Muscle of back (tissue), 11 donors: ENCODE measurements around the gene NBEA. TPM values are rescaled to one million over a fixed set of nuclear protein-coding genes. Genes with fewer than 3 reads are reported as not detected.

Source experiments
- DNase-seq, 3 donors: peaks; one replicate each; pipeline versions ENCODE4 v3.0.0 to v3.0.0-alpha.2; 2013
- polyA plus RNA-seq, 10 donors: library from polyadenylated mRNA; unstranded; fragments of 120-200 nt; gene quantifications; one replicate each; pipeline ENCODE4 v1.2.1, GENCODE V29; 2013; ENCODE audit not compliant: insufficient read length in 10 of 10

Gene NBEA
- polyA plus RNA-seq, 10 donors: 13.3 to 18.4 (median 14.5) TPM

GRCh38 chr13:35473802-35474201 lies 531.7 kb downstream of the NBEA start:
- no peak for DNase-seq

- peak in 1 of 3 donors; percentile 64 for DNase-seq
These were observed 532.6 kb downstream of the NBEA start for GRCh38 chr13:35474496-35475211.

GRCh38 chr13:35475212-35475959 lies 533.3 kb downstream of the NBEA start:
- peak; percentile 46 to 87 (median 66) for DNase-seq

- DNase-seq: peak; percentile 50 to 94 (median 79)
These were observed 534.2 kb downstream of the NBEA start, which contains the start of gene MAB21L1 for GRCh38 chr13:35475960-35476943. MAB21L1 (minus strand) TSS chr13:35476689; CDS start chr13:35476138, 551 bp downstream.

- DNase-seq: peak in 1 of 3 donors; percentile 43
These were observed 535.4 kb downstream of the NBEA start for GRCh38 chr13:35477386-35477946.

GRCh38 chr13:35478271-35479037 lies 536.4 kb downstream of the NBEA start:
- DNase-seq: peak in 1 of 3 donors; percentile 50

- no peak for DNase-seq
These were observed 537.0 kb downstream of the NBEA start for GRCh38 chr13:35479038-35479492.

- DNase-seq: no peak
These were observed 537.6 kb downstream of the NBEA start for GRCh38 chr13:35479706-35480105.

- DNase-seq: no peak
These were observed 538.3 kb downstream of the NBEA start for GRCh38 chr13:35480346-35480745.

- peak in 1 of 3 donors; percentile 31 for DNase-seq
These were observed 539.7 kb downstream of the NBEA start for GRCh38 chr13:35481777-35482176.

GRCh38 chr13:35482527-35482926 lies 540.5 kb downstream of the NBEA start:
- no peak for DNase-seq

GRCh38 chr13:35483761-35484160 lies 541.7 kb downstream of the NBEA start:
- DNase-seq: no peak

- DNase-seq: no peak
These were observed 542.3 kb downstream of the NBEA start for GRCh38 chr13:35484384-35484783.

- DNase-seq: no peak
These were observed 543.4 kb downstream of the NBEA start for GRCh38 chr13:35485424-35485823.

- no peak for DNase-seq
These were observed 547.0 kb downstream of the NBEA start for GRCh38 chr13:35489050-35489449.

GRCh38 chr13:35496006-35496405 lies 553.9 kb downstream of the NBEA start:
- DNase-seq: no peak

- DNase-seq: no peak
These were observed 554.8 kb downstream of the NBEA start for GRCh38 chr13:35496761-35497386.

- DNase-seq: no peak
These were observed 556.2 kb downstream of the NBEA start for GRCh38 chr13:35498231-35498630.

- no peak for DNase-seq
These were observed 557.2 kb downstream of the NBEA start for GRCh38 chr13:35499196-35499662.

GRCh38 chr13:35499676-35500075 lies 557.6 kb downstream of the NBEA start:
- DNase-seq: no peak
